MCF 10A (cell line): ENCODE results near the gene TGFBR3. TPM values are rescaled to one million over a fixed set of nuclear protein-coding genes. Genes with fewer than 3 reads are reported as not detected.

Experiments used
- BruUV-seq: library from RNA; stranded (reverse); fragments of 400-500 nt; replicated peaks from 2 replicates; lab custom pipeline; 2021; lab: Mats Ljungman, UMichigan
- CTCF ChIA-PET: fragments of 300-600 bp; sonication (Branson Sonifier 250); formaldehyde crosslinking; extraction: SDS; loops from one replicate; lab custom pipeline; 2021; ENCODE audit warnings: antibody characterized with exemption, inconsistent platforms; lab: Yijun Ruan, JAX
- POLR2A ChIA-PET: fragments of 300-600, 350-650 bp; sonication (Branson Sonifier 250); formaldehyde crosslinking; extraction: SDS; loops from one replicate; lab custom pipeline; 2020; ENCODE audit warnings: antibody characterized with exemption, inconsistent platforms; lab: Yijun Ruan, JAX
- DNase-seq: peaks from one replicate; pipeline ENCODE4 v3.0.0-alpha.2; 2018; ENCODE audit not compliant: unreplicated experiment
- H3K27ac Mint-ChIP-seq: one replicate; pipeline ENCODE4 v1.8.0; 2022; ENCODE audit warnings: mild to moderate bottlenecking, low read depth, mixed read lengths; ENCODE audit not compliant: unreplicated experiment
- H3K27me3 Mint-ChIP-seq: one replicate; pipeline ENCODE4 v1.8.0; 2022; ENCODE audit warnings: mixed read lengths; ENCODE audit not compliant: insufficient read depth, unreplicated experiment
- H3K36me3 Mint-ChIP-seq: one replicate; pipeline ENCODE4 v1.8.0; 2022; ENCODE audit warnings: mild to moderate bottlenecking, moderate library complexity, mixed read lengths; ENCODE audit not compliant: insufficient read depth, unreplicated experiment
- H3K4me1 Mint-ChIP-seq: one replicate; pipeline ENCODE4 v1.8.0; 2022; ENCODE audit warnings: mixed read lengths; ENCODE audit not compliant: insufficient read depth, unreplicated experiment
- H3K4me3 Mint-ChIP-seq: one replicate; pipeline ENCODE4 v1.8.0; 2022; ENCODE audit warnings: mild to moderate bottlenecking, moderate library complexity, mixed read lengths; ENCODE audit not compliant: unreplicated experiment
- H3K9me3 Mint-ChIP-seq: one replicate; pipeline ENCODE4 v1.8.0; 2022; ENCODE audit warnings: mixed read lengths; ENCODE audit not compliant: unreplicated experiment
- intact Hi-C: fragments of 100-400 bp; cut with micrococcal nuclease; formaldehyde crosslinking; loops from 2 replicates; pipeline ENCODE4 v1.14.1; 2022
- total RNA-seq: library from RNA; stranded (reverse); gene quantifications from 2 replicates; pipeline ENCODE4 v1.2.3, GENCODE V29; 2022
- TF ChIP-seq, protein P1 (sequence below): fragments of 200-600 bp; IDR thresholded peaks from one replicate; pipeline ENCODE4 v1.8.0; 2022; ENCODE audit warnings: antibody characterized with exemption, mild to moderate bottlenecking; ENCODE audit not compliant: unreplicated experiment

Gene TGFBR3
- total RNA-seq, 1 experiment from 2014 or later, result 12.0 TPM

DNA sequence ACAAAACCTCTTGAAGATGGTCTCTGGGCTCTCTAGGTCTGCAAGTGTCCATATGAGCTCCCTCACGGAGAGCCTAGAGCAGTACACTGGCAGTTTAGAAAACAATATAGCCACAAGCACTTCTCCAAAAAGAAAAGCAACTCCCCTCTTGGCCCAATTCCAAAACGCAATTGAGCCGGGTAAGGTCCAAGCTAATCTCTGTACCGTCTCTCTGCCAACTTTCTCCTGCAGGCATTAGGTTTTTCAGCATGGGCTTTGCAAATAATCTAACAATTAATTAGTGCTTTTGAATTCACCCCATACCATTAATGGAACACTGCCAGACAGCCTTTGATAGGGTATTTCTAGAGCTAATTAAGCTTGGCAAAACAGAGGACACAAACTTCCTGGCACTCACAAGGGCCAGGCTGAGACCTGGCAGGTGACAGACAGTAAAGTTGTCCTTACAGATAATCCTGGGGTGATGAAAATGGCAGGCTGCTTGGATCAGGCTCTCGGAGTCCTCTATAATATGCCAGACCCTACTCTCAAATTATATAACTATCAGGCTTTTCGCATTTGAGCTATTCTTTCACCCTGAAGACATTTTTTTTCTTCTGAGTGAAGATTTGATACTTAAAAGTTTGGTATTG, 39.8 kb downstream of the TGFBR3 start:
- peak; percentile 91 for DNase-seq
- intact Hi-C loops, result no loop called here

DNA sequence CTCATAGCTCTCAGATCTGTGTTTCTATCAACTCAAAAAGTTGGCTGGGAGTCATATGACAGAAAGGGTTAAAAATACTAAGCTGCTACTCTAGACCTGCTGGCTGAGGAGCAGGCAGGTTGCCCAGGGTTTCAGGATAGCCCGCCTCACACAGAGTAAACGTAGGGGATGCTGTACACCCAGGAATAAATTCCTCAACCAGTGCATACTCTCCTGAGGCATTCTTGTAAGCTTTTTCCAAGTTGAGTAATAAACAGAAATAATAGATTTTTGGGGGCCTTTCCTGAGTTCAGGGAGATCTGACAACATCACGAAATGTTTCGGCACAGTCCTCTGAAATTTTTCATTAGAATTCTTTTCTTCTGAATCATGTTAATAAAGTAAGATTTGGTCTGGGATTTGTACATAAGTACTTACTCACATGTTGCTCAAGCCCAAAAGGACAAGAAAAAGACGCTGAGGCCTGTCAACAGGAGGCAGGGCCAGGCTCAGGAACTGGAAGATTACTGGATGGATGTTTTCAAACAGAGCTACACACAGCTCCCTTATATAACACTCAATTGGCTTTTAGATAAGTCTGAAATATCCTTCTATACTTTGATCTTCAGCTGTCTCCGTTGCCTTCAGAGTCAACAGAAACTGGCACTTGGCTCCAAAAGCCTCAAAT, 41.0 kb downstream of the TGFBR3 start:
- Mint-ChIP-seq H3K27ac (peak overlapping the region; percentile 88), H3K36me3 (peaks cover 22% of the 10 kb centered on the region), H3K27me3 (no peaks in the 10 kb centered on the region), H3K4me3 (peak overlapping the region; percentile 25), H3K9me3 (no peaks in the 10 kb centered on the region), H3K4me1 (peaks cover 40% of the 10 kb centered on the region)
- ChIA-PET CTCF (interaction anchor here (0.5 to 1.6 kb wide), 10 partner anchors 20 to 332 kb away, joined by 3 to 6 read pairs (median 3); partner anchors contain the start of gene TGFBR3), POLR2A (interaction anchor here (0.6 to 5.2 kb wide), 40 partner anchors 10 to 678 kb away, joined by 3 to 71 read pairs (median 6); partner anchors contain the start of gene TGFBR3)
- intact Hi-C loops, result loop anchor here (1.0 to 2.0 kb wide), 4 partner anchors 40 to 315 kb away; no protein-coding TSS in a partner anchor
- DNase-seq, result peak; percentile 96
- no TSS peak for BruUV-seq
- TF ChIP-seq, protein P1, sequence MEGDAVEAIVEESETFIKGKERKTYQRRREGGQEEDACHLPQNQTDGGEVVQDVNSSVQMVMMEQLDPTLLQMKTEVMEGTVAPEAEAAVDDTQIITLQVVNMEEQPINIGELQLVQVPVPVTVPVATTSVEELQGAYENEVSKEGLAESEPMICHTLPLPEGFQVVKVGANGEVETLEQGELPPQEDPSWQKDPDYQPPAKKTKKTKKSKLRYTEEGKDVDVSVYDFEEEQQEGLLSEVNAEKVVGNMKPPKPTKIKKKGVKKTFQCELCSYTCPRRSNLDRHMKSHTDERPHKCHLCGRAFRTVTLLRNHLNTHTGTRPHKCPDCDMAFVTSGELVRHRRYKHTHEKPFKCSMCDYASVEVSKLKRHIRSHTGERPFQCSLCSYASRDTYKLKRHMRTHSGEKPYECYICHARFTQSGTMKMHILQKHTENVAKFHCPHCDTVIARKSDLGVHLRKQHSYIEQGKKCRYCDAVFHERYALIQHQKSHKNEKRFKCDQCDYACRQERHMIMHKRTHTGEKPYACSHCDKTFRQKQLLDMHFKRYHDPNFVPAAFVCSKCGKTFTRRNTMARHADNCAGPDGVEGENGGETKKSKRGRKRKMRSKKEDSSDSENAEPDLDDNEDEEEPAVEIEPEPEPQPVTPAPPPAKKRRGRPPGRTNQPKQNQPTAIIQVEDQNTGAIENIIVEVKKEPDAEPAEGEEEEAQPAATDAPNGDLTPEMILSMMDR, result no peak

More for the DNA sequence above, 39.8 kb downstream of the TGFBR3 start:
- TF ChIP-seq, protein P1, result no peak
- Mint-ChIP-seq H3K4me1 (peaks cover 40% of the 10 kb centered on the region), H3K36me3 (peaks cover 18% of the 10 kb centered on the region), H3K27ac (peak overlapping the region; percentile 88), H3K9me3 (no peaks in the 10 kb centered on the region), H3K27me3 (no peaks in the 10 kb centered on the region), H3K4me3 (peak overlapping the region; percentile 25)
- CTCF ChIA-PET, result interaction anchor here (0.6 to 1.9 kb wide), 14 partner anchors 9 to 317 kb away, joined by 3 to 6 read pairs (median 4); no protein-coding TSS in a partner anchor
- POLR2A ChIA-PET, result interaction anchor here (0.7 to 5.2 kb wide), 32 partner anchors 9 to 452 kb away, joined by 3 to 71 read pairs (median 8); partner anchors contain the start of gene TGFBR3
- BruUV-seq, result no TSS peak

DNA sequence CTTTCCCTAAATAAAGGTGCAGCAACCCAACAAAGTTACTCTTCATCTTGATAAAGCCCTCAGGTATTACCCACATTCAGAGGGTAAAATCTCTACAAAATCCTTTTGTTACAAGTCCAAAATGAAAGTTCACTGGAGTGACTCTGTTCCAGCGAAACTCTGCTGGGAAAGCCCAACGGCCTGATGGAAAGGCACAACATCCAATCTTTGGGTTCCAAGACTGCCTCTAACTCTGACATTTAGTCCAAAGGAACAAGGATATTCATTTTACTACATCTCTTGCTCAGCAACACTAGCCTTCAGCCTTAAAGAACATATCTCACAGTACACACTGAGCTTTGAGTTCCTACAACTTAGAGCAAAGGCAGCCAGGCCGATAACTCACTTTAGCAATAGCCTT, 42.1 kb downstream of the TGFBR3 start:
- no peak for DNase-seq
- Mint-ChIP-seq H3K4me1 (peaks cover 40% of the 10 kb centered on the region), H3K27ac (peak overlapping the region; percentile 88), H3K36me3 (peaks cover 22% of the 10 kb centered on the region), H3K4me3 (peak overlapping the region; percentile 14), H3K9me3 (no peaks in the 10 kb centered on the region), H3K27me3 (no peaks in the 10 kb centered on the region)
- intact Hi-C loops, result loop anchor here (2.0 kb wide), 3 partner anchors 39 to 113 kb away; no protein-coding TSS in a partner anchor
- CTCF ChIA-PET, result interaction anchor here (0.7 to 1.0 kb wide), 2 partner anchors 20 to 28 kb away, joined by 3 read pairs; no protein-coding TSS in a partner anchor
- TF ChIP-seq, protein P1, result no peak
- no TSS peak for BruUV-seq
- POLR2A ChIA-PET, result interaction anchor here (0.7 to 5.2 kb wide), 13 partner anchors 13 to 331 kb away, joined by 3 to 71 read pairs (median 25); partner anchors contain the start of gene TGFBR3

DNA sequence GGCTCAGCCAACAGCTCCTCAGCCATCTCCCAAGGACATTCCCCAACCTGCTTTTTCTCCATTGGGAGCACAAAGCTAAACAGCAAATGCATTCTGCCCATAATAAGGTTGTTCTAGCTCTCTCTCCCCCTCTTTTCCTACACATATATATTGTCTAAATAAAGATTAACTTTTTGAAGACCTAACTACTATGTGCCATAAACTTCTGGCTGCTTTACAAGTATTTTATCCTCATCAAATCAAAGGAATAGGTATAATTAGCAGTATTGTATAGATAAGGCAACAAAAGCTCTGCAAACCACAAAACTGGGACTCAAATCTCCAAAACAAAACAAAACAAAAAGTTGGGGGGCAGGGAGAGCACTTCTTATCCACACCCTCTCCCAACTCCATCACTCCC, 43.4 kb downstream of the TGFBR3 start:
- TF ChIP-seq, protein P1, result no peak
- ChIA-PET CTCF (interaction anchor here (0.6 to 1.7 kb wide), 5 partner anchors 9 to 189 kb away, joined by 3 to 8 read pairs (median 3); no protein-coding TSS in a partner anchor), POLR2A (interaction anchor here (0.6 to 1.2 kb wide), 2 partner anchors 13 to 49 kb away, joined by 3 read pairs; no protein-coding TSS in a partner anchor)
- peaks cover 40% of the 10 kb centered on the region for H3K4me1 Mint-ChIP-seq
- BruUV-seq, result no TSS peak
- intact Hi-C loops, result no loop called here
- no peak for DNase-seq
- H3K9me3 Mint-ChIP-seq, result no peaks in the 10 kb centered on the region
- H3K27me3 Mint-ChIP-seq, result no peaks in the 10 kb centered on the region
- no peak overlapping the region for H3K4me3 Mint-ChIP-seq
- H3K36me3 Mint-ChIP-seq, result peaks cover 22% of the 10 kb centered on the region
- H3K27ac Mint-ChIP-seq, result peak overlapping the region; percentile 88
